TTC549 (cell line): Measurements from ENCODE around the gene HEPHL1.

Source experiments
- FAIRE-seq: peaks from 2 replicates; lab custom pipeline; 2012; peaks lifted over from hg19 to GRCh38; lab: Jason Lieb, UNC

Gene HEPHL1

GRCh38 chr11:94130298-94131046 is 109.3 kb downstream of the HEPHL1 start:
- FAIRE-seq: no peak

GRCh38 chr11:94131047-94131717 is 110.0 kb downstream of the HEPHL1 start:
- FAIRE-seq: no peak

- FAIRE-seq: no peak
Observed at GRCh38 chr11:94131718-94132115, 110.6 kb downstream of the HEPHL1 start.

GRCh38 chr11:94132152-94132558 is 111.0 kb downstream of the HEPHL1 start:
- FAIRE-seq: no peak

- no peak for FAIRE-seq
Observed at GRCh38 chr11:94132823-94133408, 111.8 kb downstream of the HEPHL1 start.

- no peak for FAIRE-seq
Observed at GRCh38 chr11:94133752-94134151, 112.6 kb downstream of the HEPHL1 start.

- FAIRE-seq: no peak
Observed at GRCh38 chr11:94134651-94135512, 113.7 kb downstream of the HEPHL1 start.

- FAIRE-seq: no peak
Observed at GRCh38 chr11:94139416-94139815, 118.3 kb downstream of the HEPHL1 start.

- FAIRE-seq: no peak
Observed at GRCh38 chr11:94140154-94140655, 119.1 kb downstream of the HEPHL1 start.

GRCh38 chr11:94141511-94142307 is 120.6 kb downstream of the HEPHL1 start:
- FAIRE-seq: no peak

- FAIRE-seq: no peak
Observed at GRCh38 chr11:94142308-94143281, 121.4 kb downstream of the HEPHL1 start.

GRCh38 chr11:94144216-94144615 is 123.1 kb downstream of the HEPHL1 start:
- FAIRE-seq: no peak

- no peak for FAIRE-seq
Observed at GRCh38 chr11:94144664-94145063, 123.5 kb downstream of the HEPHL1 start.

GRCh38 chr11:94145431-94145830 is 124.3 kb downstream of the HEPHL1 start:
- no peak for FAIRE-seq

- no peak for FAIRE-seq
Observed at GRCh38 chr11:94145916-94146315, 124.8 kb downstream of the HEPHL1 start.

GRCh38 chr11:94147433-94147845 is 126.3 kb downstream of the HEPHL1 start:
- no peak for FAIRE-seq

GRCh38 chr11:94148189-94148588 is 127.0 kb downstream of the HEPHL1 start:
- no peak for FAIRE-seq

GRCh38 chr11:94149431-94150017 is 128.4 kb downstream of the HEPHL1 start:
- no peak for FAIRE-seq

- no peak for FAIRE-seq
Observed at GRCh38 chr11:94150056-94150455, 128.9 kb downstream of the HEPHL1 start.
